ENCODE measurements around the gene SPAG16.

DNA sequence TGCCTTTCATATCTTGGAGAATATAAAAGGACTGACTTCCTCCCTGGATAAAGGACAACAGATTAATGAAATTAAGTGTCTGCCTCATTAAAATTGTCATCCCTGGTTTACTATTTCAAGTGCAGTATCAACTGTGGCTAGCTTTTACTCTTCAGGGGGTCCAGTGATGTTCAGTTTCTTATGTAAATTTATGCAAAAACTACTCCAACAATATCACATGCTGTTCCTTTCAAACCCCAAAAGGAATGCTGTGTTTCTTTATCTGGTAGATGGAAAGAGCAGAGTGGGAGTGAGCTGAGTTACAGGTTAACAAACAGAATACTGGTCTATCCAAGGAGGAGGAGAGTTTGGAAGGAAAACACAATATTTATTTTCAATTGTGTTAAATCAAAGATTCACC lies 842.9 kb downstream of the SPAG16 start:
- TF ChIP-seq ARNTL (CRISPR knock-in tag; IDR thresholded peaks at IDR 0.05; ENCODE audit: borderline replicate concordance, low read depth) = no peak
- TF ChIP-seq ZFP3 (CRISPR knock-in tag; IDR thresholded peaks at IDR 0.05) = no peak
- TF ChIP-seq, protein P1, sequence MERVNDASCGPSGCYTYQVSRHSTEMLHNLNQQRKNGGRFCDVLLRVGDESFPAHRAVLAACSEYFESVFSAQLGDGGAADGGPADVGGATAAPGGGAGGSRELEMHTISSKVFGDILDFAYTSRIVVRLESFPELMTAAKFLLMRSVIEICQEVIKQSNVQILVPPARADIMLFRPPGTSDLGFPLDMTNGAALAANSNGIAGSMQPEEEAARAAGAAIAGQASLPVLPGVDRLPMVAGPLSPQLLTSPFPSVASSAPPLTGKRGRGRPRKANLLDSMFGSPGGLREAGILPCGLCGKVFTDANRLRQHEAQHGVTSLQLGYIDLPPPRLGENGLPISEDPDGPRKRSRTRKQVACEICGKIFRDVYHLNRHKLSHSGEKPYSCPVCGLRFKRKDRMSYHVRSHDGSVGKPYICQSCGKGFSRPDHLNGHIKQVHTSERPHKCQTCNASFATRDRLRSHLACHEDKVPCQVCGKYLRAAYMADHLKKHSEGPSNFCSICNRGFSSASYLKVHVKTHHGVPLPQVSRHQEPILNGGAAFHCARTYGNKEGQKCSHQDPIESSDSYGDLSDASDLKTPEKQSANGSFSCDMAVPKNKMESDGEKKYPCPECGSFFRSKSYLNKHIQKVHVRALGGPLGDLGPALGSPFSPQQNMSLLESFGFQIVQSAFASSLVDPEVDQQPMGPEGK (CRISPR knock-in tag; IDR thresholded peaks at IDR 0.05; ENCODE audit: borderline replicate concordance) = no peak
- TF ChIP-seq, protein P2, sequence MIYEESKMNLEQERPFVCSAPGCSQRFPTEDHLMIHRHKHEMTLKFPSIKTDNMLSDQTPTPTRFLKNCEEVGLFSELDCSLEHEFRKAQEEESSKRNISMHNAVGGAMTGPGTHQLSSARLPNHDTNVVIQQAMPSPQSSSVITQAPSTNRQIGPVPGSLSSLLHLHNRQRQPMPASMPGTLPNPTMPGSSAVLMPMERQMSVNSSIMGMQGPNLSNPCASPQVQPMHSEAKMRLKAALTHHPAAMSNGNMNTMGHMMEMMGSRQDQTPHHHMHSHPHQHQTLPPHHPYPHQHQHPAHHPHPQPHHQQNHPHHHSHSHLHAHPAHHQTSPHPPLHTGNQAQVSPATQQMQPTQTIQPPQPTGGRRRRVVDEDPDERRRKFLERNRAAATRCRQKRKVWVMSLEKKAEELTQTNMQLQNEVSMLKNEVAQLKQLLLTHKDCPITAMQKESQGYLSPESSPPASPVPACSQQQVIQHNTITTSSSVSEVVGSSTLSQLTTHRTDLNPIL (CRISPR knock-in tag; IDR thresholded peaks at IDR 0.05; ENCODE audit: low read depth) = no peak
